ENCODE measurements around the gene GLI3.

The GLI3 gene

DNA sequence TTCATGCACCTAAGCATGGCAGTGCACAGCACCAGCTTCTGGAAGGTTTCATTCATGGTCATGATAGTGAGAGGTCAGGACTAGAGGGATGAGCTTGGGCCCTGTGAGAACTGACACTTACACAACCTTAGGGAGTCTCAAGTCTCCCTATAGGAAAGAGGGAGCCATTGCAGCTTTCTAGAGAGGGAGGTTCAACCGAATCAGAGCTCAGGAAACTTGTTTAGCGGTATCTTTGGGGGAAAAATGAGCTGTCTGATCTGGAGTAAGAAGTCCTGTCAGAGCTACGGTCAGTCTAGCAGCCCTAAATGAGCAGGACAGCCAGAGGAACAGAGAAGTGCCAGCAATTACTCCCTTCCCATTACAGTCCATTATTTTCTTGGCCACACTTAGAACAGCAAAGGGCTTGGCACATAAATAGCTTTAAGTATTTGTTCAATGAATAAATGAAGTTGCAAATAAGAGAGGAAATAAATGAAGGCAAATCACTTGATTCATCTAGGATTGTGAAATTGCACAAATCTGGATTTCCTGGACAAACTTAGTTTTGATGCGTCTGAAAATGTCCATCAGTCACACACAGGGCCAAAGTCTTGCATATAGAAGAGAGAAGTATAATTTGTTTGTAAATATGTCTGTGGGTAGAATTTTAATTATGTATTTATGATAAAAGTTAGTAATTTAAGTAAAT, 262.0 kb downstream of the GLI3 start:
- H3K27ac ChIP-seq = no peak overlapping the region
- H3K4me3 ChIP-seq (ENCODE audit: low read depth, low read length) = no peak overlapping the region
- TF ChIP-seq, protein P1, sequence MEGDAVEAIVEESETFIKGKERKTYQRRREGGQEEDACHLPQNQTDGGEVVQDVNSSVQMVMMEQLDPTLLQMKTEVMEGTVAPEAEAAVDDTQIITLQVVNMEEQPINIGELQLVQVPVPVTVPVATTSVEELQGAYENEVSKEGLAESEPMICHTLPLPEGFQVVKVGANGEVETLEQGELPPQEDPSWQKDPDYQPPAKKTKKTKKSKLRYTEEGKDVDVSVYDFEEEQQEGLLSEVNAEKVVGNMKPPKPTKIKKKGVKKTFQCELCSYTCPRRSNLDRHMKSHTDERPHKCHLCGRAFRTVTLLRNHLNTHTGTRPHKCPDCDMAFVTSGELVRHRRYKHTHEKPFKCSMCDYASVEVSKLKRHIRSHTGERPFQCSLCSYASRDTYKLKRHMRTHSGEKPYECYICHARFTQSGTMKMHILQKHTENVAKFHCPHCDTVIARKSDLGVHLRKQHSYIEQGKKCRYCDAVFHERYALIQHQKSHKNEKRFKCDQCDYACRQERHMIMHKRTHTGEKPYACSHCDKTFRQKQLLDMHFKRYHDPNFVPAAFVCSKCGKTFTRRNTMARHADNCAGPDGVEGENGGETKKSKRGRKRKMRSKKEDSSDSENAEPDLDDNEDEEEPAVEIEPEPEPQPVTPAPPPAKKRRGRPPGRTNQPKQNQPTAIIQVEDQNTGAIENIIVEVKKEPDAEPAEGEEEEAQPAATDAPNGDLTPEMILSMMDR (IDR thresholded peaks at IDR 0.05; ENCODE audit: low read depth, low read length, missing control alignments) = no peak
- in situ Hi-C loops (cut with HindIII; ENCODE audit: low pct_ligation_motif_present, low sequenced_read_pairs) = loop anchor here (25.0 kb wide), 2 partner anchors 262 to 712 kb away; partner anchors contain the start of gene GLI3
- H3K27me3 ChIP-seq (replicated peaks) = no peaks in the 10 kb centered on the region
- H3K36me3 ChIP-seq (replicated peaks) = no peaks in the 10 kb centered on the region
- no peak for DNase-seq

DNA sequence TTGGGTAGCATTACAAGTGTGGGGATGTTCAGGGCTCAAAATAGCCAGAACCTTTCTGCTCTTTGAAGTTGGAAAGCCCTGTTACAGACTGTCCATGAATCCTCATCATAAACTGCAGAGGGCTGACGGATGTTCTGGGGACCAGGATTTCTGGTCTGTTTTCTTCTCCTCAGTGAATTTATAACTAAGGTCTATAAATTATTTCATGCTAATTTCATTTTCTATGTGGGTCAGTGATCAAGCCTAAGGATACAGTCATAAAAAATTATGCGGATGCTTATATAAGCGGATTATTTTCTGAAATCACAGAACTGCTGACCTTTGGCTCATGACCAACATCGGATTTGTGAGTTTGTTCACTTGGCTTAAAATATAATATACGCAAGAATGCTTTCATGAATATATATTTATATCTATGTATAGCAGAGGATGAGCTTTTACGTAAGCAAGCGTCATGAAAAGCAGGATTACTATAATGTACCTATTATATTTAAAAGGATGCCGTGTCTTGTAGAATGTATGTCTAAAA, 263.7 kb downstream of the GLI3 start:
- no peaks in the 10 kb centered on the region for H3K27me3 ChIP-seq (replicated peaks)
- in situ Hi-C loops (cut with HindIII; ENCODE audit: low pct_ligation_motif_present, low sequenced_read_pairs) = no loop called here

DNA sequence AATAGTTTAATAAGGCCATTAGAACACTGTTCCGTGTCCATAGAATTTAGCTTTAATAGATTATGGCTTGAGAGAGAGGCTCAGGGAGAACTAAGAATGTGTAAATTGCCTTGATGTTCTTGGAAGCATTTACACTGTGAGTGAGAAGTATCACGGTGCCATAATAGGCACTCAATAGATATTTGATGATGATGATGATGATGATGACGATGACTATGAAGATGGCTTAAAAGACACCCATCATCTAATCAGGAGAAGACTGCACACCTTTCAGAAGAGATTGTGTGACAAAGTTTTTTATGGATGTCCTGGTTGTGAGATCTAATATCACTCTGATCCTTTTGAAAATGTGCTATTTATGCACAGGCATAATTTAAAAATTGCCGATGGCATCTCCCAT, 264.2 kb downstream of the GLI3 start:
- no peaks in the 10 kb centered on the region for H3K36me3 ChIP-seq (replicated peaks)
- H3K27ac ChIP-seq = no peak overlapping the region
- no peak overlapping the region for H3K4me3 ChIP-seq (ENCODE audit: low read depth, low read length)
- H3K27me3 ChIP-seq (replicated peaks) = no peaks in the 10 kb centered on the region
- in situ Hi-C loops (cut with HindIII; ENCODE audit: low pct_ligation_motif_present, low sequenced_read_pairs) = no loop called here
- DNase-seq = no peak
- TF ChIP-seq, protein P1 (IDR thresholded peaks at IDR 0.05; ENCODE audit: low read depth, low read length, missing control alignments) = no peak

More for the DNA sequence above, 263.7 kb downstream of the GLI3 start:
- Histone ChIP-seq H3K27ac (no peak overlapping the region), H3K36me3 (replicated peaks) (no peaks in the 10 kb centered on the region), H3K4me3 (ENCODE audit: low read depth, low read length) (no peak overlapping the region)
- DNase-seq = no peak
- TF ChIP-seq, protein P1 (IDR thresholded peaks at IDR 0.05; ENCODE audit: low read depth, low read length, missing control alignments) = no peak

DNA sequence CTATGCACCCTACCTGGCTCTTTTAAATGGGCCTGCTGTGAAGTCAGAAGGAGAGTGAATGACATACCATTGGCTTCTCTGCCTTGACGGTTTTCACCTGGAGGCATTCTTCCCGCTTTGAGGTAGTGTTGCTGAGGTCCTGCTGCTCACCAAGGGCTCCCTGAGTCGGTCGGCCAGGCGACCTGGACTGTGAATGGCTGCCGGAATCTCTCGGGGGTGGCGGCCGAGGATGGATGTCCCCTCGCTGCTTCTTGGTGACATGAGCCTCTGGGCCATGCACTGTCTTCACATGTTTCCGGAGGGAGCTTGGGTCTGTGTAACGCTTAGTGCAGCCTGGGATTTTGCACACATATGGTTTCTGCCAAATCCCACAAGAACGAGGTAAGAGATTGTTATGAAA, 264.7 kb downstream of the GLI3 start:
- in situ Hi-C loops (cut with HindIII; ENCODE audit: low pct_ligation_motif_present, low sequenced_read_pairs) = no loop called here
- no peak for DNase-seq
- Histone ChIP-seq H3K36me3 (replicated peaks) (no peaks in the 10 kb centered on the region), H3K4me3 (ENCODE audit: low read depth, low read length) (no peak overlapping the region), H3K27me3 (replicated peaks) (no peaks in the 10 kb centered on the region), H3K27ac (no peak overlapping the region)
- TF ChIP-seq, protein P1 (IDR thresholded peaks at IDR 0.05; ENCODE audit: low read depth, low read length, missing control alignments) = no peak

DNA sequence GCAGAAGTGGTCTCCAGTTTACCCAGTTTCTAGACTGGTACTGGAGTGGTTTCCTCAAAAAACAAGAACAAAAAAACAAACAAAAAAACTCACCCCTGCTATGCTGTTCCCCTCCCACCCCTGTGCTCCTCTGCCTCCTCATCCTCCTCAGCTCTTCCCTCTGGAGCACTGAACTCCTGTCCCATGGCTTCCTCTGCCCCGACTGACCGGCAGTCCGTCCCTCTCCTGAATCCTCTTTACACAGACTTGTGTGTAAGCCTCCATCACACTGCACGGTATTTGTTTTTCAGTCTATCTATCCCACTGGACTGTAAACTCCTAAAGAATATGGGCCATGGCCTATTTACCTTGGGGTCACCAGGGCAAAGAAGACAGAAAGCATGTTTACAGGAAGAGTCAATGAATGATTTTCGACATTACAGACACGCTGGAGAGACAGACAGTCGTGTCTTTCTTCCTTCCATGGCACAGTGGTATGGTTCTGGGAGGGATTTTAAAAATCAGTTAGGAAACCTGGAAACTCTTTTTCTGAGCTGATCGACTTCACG, 265.3 kb downstream of the GLI3 start:
- TF ChIP-seq, protein P1 (IDR thresholded peaks at IDR 0.05; ENCODE audit: low read depth, low read length, missing control alignments) = no peak
- in situ Hi-C loops (cut with HindIII; ENCODE audit: low pct_ligation_motif_present, low sequenced_read_pairs) = no loop called here
- DNase-seq = no peak
- Histone ChIP-seq H3K36me3 (replicated peaks) (no peaks in the 10 kb centered on the region), H3K4me3 (ENCODE audit: low read depth, low read length) (no peak overlapping the region), H3K27ac (no peak overlapping the region), H3K27me3 (replicated peaks) (no peaks in the 10 kb centered on the region)

All from brain microvascular endothelial cell (primary cell).